Ectodermal cell (in vitro differentiated cells): ENCODE results near the gene SLFN12.
"Not testable (repeated sequence)": the region's sequence is repeated elsewhere in the genome, so short reads cannot be mapped to it uniquely, and the experiment has no call there.

ENCODE experiments used
- H3K27ac ChIP-seq: 2 replicates; pipeline ENCODE4 v1.7.0; 2013; ENCODE audit warnings: mild to moderate bottlenecking, low read depth, low read length; ENCODE audit not compliant: insufficient read depth, poor library complexity, severe bottlenecking
- H3K27me3 ChIP-seq: 2 replicates; pipeline ENCODE4 v1.7.0; 2013; ENCODE audit warnings: mild to moderate bottlenecking, low read length; ENCODE audit not compliant: insufficient read depth, control insufficient read depth, poor library complexity, severe bottlenecking
- H3K36me3 ChIP-seq: one replicate; pipeline ENCODE4 v1.7.0; 2013; ENCODE audit warnings: low read length; ENCODE audit not compliant: control insufficient read depth, insufficient read depth
- H3K4me1 ChIP-seq: one replicate; pipeline ENCODE4 v1.7.0; 2013; ENCODE audit warnings: low read length; ENCODE audit not compliant: control insufficient read depth, insufficient read depth
- H3K4me3 ChIP-seq: 2 replicates; pipeline ENCODE4 v1.7.0; 2013; ENCODE audit warnings: low read depth, low read length, control low read depth; ENCODE audit not compliant: insufficient read depth
- H3K9me3 ChIP-seq: 2 replicates; pipeline ENCODE4 v1.7.0; 2013; ENCODE audit warnings: mild to moderate bottlenecking, low read length, moderate library complexity; ENCODE audit not compliant: control insufficient read depth
- WGBS, 2 experiments: methylation state at CpG; one replicate each; pipeline ENCODE4 v1.1.7; 2013; ENCODE audit warnings: missing lambda C conversion rate in 2 of 2; 5-methylcytosine and 5-hydroxymethylcytosine counted together

SLFN12 gene

GRCh38 chr17:35414707-35415106 lies 17.6 kb downstream of the SLFN12 start:
- not testable (repeated sequence) for H3K4me1 ChIP-seq, H3K9me3 ChIP-seq
- WGBS, 2 experiments = 88 to 94% methylated on average over 2 of the region's 2 CpGs

GRCh38 chr17:35414247-35414646 lies 18.1 kb downstream of the SLFN12 start:
- Histone ChIP-seq H3K36me3 (no peaks in the 10 kb centered on the region), H3K9me3 (no peaks in the 10 kb centered on the region), H3K4me1 (no peaks in the 10 kb centered on the region), H3K27ac (no peak overlapping the region), H3K4me3 (no peak overlapping the region), H3K27me3 (no peaks in the 10 kb centered on the region)
- WGBS, 2 experiments = 89 to 93% methylated on average over 1 of the region's 1 CpG

More at GRCh38 chr17:35414707-35415106, 17.6 kb downstream of the SLFN12 start:
- not testable (repeated sequence) for H3K36me3 ChIP-seq, H3K4me3 ChIP-seq, H3K27me3 ChIP-seq, H3K27ac ChIP-seq

GRCh38 chr17:35407531-35407930 lies 24.8 kb downstream of the SLFN12 start:
- WGBS, 2 experiments = 94 to 95% methylated on average over 21 to 23 of the region's 26 CpGs
- Histone ChIP-seq H3K9me3 (no peaks in the 10 kb centered on the region), H3K4me1 (no peaks in the 10 kb centered on the region), H3K4me3 (no peak overlapping the region), H3K27me3 (no peaks in the 10 kb centered on the region), H3K27ac (no peak overlapping the region), H3K36me3 (no peaks in the 10 kb centered on the region)

- no peaks in the 10 kb centered on the region for H3K4me1 ChIP-seq
- H3K27ac ChIP-seq = no peak overlapping the region
- no peaks in the 10 kb centered on the region for H3K9me3 ChIP-seq
- no peaks in the 10 kb centered on the region for H3K36me3 ChIP-seq
- no peaks in the 10 kb centered on the region for H3K27me3 ChIP-seq
- no peak overlapping the region for H3K4me3 ChIP-seq
- 88% methylated on average over 1 of the region's 1 CpG; no CpG with 5 or more reads in 1 of the 2 experiments for WGBS, 2 experiments
Measured at GRCh38 chr17:35406568-35406967, 25.7 kb downstream of the SLFN12 start.

- Histone ChIP-seq H3K36me3 (no peaks in the 10 kb centered on the region), H3K4me3 (no peak overlapping the region), H3K27me3 (no peaks in the 10 kb centered on the region), H3K4me1 (no peaks in the 10 kb centered on the region), H3K27ac (no peak overlapping the region), H3K9me3 (no peaks in the 10 kb centered on the region)
- WGBS, 2 experiments = 100% methylated on average over 1 of the region's 1 CpG; no CpG with 5 or more reads in 1 of the 2 experiments
Measured at GRCh38 chr17:35404360-35404759, 27.9 kb downstream of the SLFN12 start.

- not testable (repeated sequence) for H3K4me3 ChIP-seq, H3K9me3 ChIP-seq, H3K27ac ChIP-seq, H3K36me3 ChIP-seq, H3K4me1 ChIP-seq, H3K27me3 ChIP-seq
- WGBS, 2 experiments = 93 to 95% methylated on average over 13 of the region's 13 CpGs
Measured at GRCh38 chr17:35393783-35394182, 38.5 kb downstream of the SLFN12 start.

GRCh38 chr17:35390663-35391062 lies 41.6 kb downstream of the SLFN12 start:
- 95 to 97% methylated on average over 1 of the region's 2 CpGs for WGBS, 2 experiments
- H3K9me3 ChIP-seq = no peaks in the 10 kb centered on the region
- H3K4me3 ChIP-seq = no peak overlapping the region
- H3K4me1 ChIP-seq = no peaks in the 10 kb centered on the region
- no peaks in the 10 kb centered on the region for H3K27me3 ChIP-seq
- no peaks in the 10 kb centered on the region for H3K36me3 ChIP-seq
- H3K27ac ChIP-seq = no peak overlapping the region

GRCh38 chr17:35390156-35390555 lies 42.1 kb downstream of the SLFN12 start:
- Histone ChIP-seq H3K4me1 (no peaks in the 10 kb centered on the region), H3K4me3 (no peak overlapping the region), H3K9me3 (no peaks in the 10 kb centered on the region), H3K36me3 (no peaks in the 10 kb centered on the region), H3K27ac (no peak overlapping the region), H3K27me3 (no peaks in the 10 kb centered on the region)
- 80 to 88% methylated on average over 2 of the region's 2 CpGs for WGBS, 2 experiments

- no peaks in the 10 kb centered on the region for H3K36me3 ChIP-seq
- H3K4me1 ChIP-seq = no peaks in the 10 kb centered on the region
- no peak overlapping the region for H3K4me3 ChIP-seq
- H3K27ac ChIP-seq = no peak overlapping the region
- H3K27me3 ChIP-seq = no peaks in the 10 kb centered on the region
- no peaks in the 10 kb centered on the region for H3K9me3 ChIP-seq
Measured at GRCh38 chr17:35387496-35387895, 44.8 kb downstream of the SLFN12 start.

- Histone ChIP-seq H3K9me3 (no peaks in the 10 kb centered on the region), H3K4me1 (no peaks in the 10 kb centered on the region), H3K4me3 (no peak overlapping the region), H3K36me3 (no peaks in the 10 kb centered on the region), H3K27me3 (peaks cover 37% of the 10 kb centered on the region), H3K27ac (no peak overlapping the region)
- WGBS, 2 experiments = 92 to 96% methylated on average over 2 to 3 of the region's 3 CpGs
Measured at GRCh38 chr17:35377706-35378105, 54.6 kb downstream of the SLFN12 start.

- no peaks in the 10 kb centered on the region for H3K36me3 ChIP-seq
- peaks cover 43% of the 10 kb centered on the region for H3K27me3 ChIP-seq
- H3K4me1 ChIP-seq = no peaks in the 10 kb centered on the region
- no peak overlapping the region for H3K27ac ChIP-seq
- H3K4me3 ChIP-seq = no peak overlapping the region
- WGBS, 2 experiments = 90 to 94% methylated on average over 2 of the region's 2 CpGs
- H3K9me3 ChIP-seq = no peaks in the 10 kb centered on the region
Measured at GRCh38 chr17:35377068-35377467, 55.2 kb downstream of the SLFN12 start.
